GM12865 (cell line): ENCODE measurements around the gene ADAM22.

Experiments
- DNase-seq: peaks from one replicate; pipeline ENCODE4 v3.0.0; 2010; ENCODE audit warnings: low read depth
- H3K4me3 ChIP-seq: 2 replicates; pipeline ENCODE4 v1.5.1; 2011; ENCODE audit warnings: mild to moderate bottlenecking, low read depth, low read length, control low read depth
- CTCF ChIP-seq: IDR thresholded peaks from 2 replicates; pipeline ENCODE4 v1.5.1; 2011; ENCODE audit warnings: low read length, control low read depth, low read depth, inconsistent platforms; ENCODE audit not compliant: insufficient read depth; ENCODE audit errors: missing control alignments

Gene ADAM22

GRCh38 chr7:87999261-87999660 is 65.2 kb downstream of the ADAM22 start:
- H3K4me3 ChIP-seq, result no peak overlapping the region
- no peak for TF ChIP-seq CTCF
- DNase-seq, result no peak

- TF ChIP-seq CTCF, result no peak
- no peak for DNase-seq
- no peak overlapping the region for H3K4me3 ChIP-seq
Observed at GRCh38 chr7:88001744-88002530, 67.9 kb downstream of the ADAM22 start.

DNA sequence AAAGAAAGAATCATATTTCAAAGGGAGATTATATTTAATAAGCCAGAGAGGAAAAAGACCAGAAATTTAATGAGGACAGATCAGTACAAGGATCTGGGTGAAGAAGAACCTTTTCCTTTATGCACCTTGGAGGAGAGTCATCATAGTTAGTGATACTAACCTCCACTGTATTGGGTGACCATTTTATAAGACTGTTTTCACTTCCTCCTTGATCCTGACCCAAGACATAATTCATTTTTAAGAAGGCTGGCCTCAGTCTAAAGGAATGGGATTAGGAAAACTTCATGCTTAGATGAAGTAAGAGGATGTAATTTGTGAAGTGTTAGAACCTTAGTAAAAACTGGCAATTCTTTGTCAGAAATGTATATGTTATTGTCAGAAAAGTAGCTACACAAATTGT is 68.6 kb downstream of the ADAM22 start:
- DNase-seq, result no peak
- H3K4me3 ChIP-seq, result no peak overlapping the region
- TF ChIP-seq CTCF, result no peak

DNA sequence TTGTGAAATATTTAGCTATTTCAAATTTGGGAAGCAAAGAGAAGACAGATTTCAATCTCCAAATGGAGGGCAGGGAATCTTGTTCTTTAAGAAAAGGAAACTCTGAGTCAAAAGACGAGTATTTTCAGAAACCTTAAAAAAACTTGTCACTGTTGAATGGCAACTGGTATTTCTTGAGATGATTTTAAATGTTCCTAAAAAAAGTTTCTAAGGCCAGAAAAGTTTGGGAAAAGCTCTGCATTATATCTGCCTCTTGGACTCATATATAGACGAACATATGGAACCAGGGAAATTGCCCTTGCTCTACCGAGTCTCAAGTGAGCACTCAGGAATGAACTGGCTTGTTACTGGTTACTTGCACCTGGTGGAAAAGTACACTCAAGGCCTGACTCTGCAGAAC is 69.5 kb downstream of the ADAM22 start:
- TF ChIP-seq CTCF, result no peak
- H3K4me3 ChIP-seq, result no peak overlapping the region
- no peak for DNase-seq

DNA sequence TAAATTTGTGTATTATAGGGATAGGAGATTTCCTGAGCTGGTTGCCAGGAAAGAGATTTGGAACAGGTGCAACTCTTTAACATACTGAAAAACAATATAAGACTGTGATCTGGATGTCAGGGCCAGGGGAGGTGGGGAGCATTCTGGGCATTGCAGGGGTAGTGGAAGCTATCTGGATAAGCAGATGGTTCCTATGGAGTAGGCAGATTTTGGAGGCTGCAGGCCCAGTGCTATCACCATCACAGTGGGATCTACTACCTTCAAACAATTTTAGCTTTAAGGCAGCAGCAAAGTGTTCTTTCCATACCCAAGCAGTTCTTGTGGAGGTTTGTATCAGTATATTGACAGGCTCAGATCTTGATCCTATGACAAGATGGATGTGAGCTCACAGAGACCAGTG is 71.1 kb downstream of the ADAM22 start:
- no peak for DNase-seq
- no peak for TF ChIP-seq CTCF

DNA sequence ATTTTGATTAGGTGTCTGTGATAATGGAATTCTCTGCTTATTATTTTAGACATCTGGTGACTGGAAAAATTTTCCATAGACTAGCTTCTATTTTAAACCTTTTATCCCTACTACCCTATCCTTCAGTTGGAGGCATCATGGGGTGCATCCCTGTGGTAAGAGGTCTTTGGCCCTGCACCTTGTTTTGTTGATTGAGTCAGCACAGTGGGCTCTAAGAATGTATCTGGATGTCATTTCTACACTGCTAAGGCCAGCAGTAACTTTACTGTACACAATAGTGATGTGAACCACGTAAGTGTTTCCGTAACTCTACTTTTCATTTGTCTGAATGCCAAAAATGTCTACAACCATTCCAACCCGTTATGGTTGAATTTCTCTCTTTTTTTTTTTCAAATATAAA is 75.6 kb downstream of the ADAM22 start:
- no peak for TF ChIP-seq CTCF
- no peak for DNase-seq

More for the DNA sequence above, 71.1 kb downstream of the ADAM22 start:
- no peak overlapping the region for H3K4me3 ChIP-seq

DNA sequence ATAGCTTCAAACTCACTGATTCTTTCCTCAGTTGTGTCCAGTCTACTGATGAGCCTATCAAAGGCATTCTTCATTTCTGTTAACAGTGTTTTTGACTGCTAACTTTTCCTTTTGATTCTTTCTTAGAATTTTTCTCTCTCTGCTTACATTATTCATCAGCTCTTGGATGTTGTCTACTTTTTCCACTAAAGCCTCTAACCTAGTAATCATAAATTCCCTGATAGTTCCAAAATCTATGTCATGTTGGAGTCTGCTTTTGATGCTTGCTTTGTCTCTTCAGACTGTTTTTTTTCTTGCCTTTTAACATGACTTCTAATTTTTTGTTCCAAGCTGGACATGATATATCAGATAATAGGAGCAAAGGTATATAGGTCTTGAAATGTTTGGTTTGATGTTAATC is 78.0 kb downstream of the ADAM22 start:
- no peak for TF ChIP-seq CTCF
- no peak overlapping the region for H3K4me3 ChIP-seq
- DNase-seq, result no peak

More for the DNA sequence above, 75.6 kb downstream of the ADAM22 start:
- H3K4me3 ChIP-seq, result no peak overlapping the region
